ENCODE data around the gene GTF2F2.

Gene GTF2F2

GRCh38 chr13:45119991-45120864 is at the start of gene GTF2F2:
Gene GTF2F2, plus strand, starts transcription at chr13:45120510. Its CDS starts 146 bp downstream, at chr13:45120656.
- Mint-ChIP-seq H3K4me1 (ENCODE audit: low read depth) (peaks cover 3% of the 10 kb centered on the region), H3K4me3 (no peak within 1 kb of the TSS), H3K9me3 (no peaks in the 10 kb centered on the region), H3K36me3 (ENCODE audit: low read depth) (peaks cover 4% of the 10 kb centered on the region), H3K27ac (no peak within 1 kb of the TSS), H3K27me3 (ENCODE audit: low read depth) (no peaks in the 10 kb centered on the region)
- peak; percentile 86 for DNase-seq (ENCODE audit: low spot score)

- no peak for DNase-seq (ENCODE audit: low spot score)
- Mint-ChIP-seq H3K27me3 (ENCODE audit: low read depth) (peaks cover 15% of the 10 kb centered on the region), H3K9me3 (no peaks in the 10 kb centered on the region), H3K36me3 (ENCODE audit: low read depth) (no peaks in the 10 kb centered on the region), H3K4me3 (no peak overlapping the region), H3K27ac (no peak overlapping the region), H3K4me1 (ENCODE audit: low read depth) (peaks cover 3% of the 10 kb centered on the region)
Observed at GRCh38 chr13:45073809-45074208, 46.5 kb upstream of the GTF2F2 start.

- Mint-ChIP-seq H3K36me3 (ENCODE audit: low read depth) (no peaks in the 10 kb centered on the region), H3K27me3 (ENCODE audit: low read depth) (peaks cover 14% of the 10 kb centered on the region), H3K4me1 (ENCODE audit: low read depth) (peaks cover 3% of the 10 kb centered on the region), H3K9me3 (no peaks in the 10 kb centered on the region), H3K27ac (no peak overlapping the region), H3K4me3 (no peak overlapping the region)
- DNase-seq (ENCODE audit: low spot score): no peak
Observed at GRCh38 chr13:45074721-45075120, 45.6 kb upstream of the GTF2F2 start.

GRCh38 chr13:45078003-45078402 is 42.3 kb upstream of the GTF2F2 start:
- no peak for DNase-seq (ENCODE audit: low spot score)
- Mint-ChIP-seq H3K36me3 (ENCODE audit: low read depth) (no peaks in the 10 kb centered on the region), H3K27ac (no peak overlapping the region)

GRCh38 chr13:45082964-45083363 is 37.3 kb upstream of the GTF2F2 start:
- no peak overlapping the region for H3K27ac Mint-ChIP-seq

More at GRCh38 chr13:45078003-45078402, 42.3 kb upstream of the GTF2F2 start:
- H3K4me3 Mint-ChIP-seq: no peak overlapping the region
- no peaks in the 10 kb centered on the region for H3K9me3 Mint-ChIP-seq
- H3K27me3 Mint-ChIP-seq (ENCODE audit: low read depth): peaks cover 27% of the 10 kb centered on the region
- peaks cover 3% of the 10 kb centered on the region for H3K4me1 Mint-ChIP-seq (ENCODE audit: low read depth)

GRCh38 chr13:45084515-45084914 is 35.8 kb upstream of the GTF2F2 start:
- H3K4me3 Mint-ChIP-seq: no peak overlapping the region
- DNase-seq (ENCODE audit: low spot score): no peak
- H3K27me3 Mint-ChIP-seq (ENCODE audit: low read depth): peaks cover 13% of the 10 kb centered on the region
- H3K4me1 Mint-ChIP-seq (ENCODE audit: low read depth): no peaks in the 10 kb centered on the region
- H3K36me3 Mint-ChIP-seq (ENCODE audit: low read depth): no peaks in the 10 kb centered on the region
- H3K27ac Mint-ChIP-seq: no peak overlapping the region
- H3K9me3 Mint-ChIP-seq: no peaks in the 10 kb centered on the region

More at GRCh38 chr13:45082964-45083363, 37.3 kb upstream of the GTF2F2 start:
- Mint-ChIP-seq H3K36me3 (ENCODE audit: low read depth) (no peaks in the 10 kb centered on the region), H3K4me3 (no peak overlapping the region), H3K27me3 (ENCODE audit: low read depth) (peaks cover 18% of the 10 kb centered on the region), H3K9me3 (no peaks in the 10 kb centered on the region), H3K4me1 (ENCODE audit: low read depth) (no peaks in the 10 kb centered on the region)
- no peak for DNase-seq (ENCODE audit: low spot score)

GRCh38 chr13:45086484-45086883 is 33.8 kb upstream of the GTF2F2 start:
- Mint-ChIP-seq H3K4me1 (ENCODE audit: low read depth) (no peaks in the 10 kb centered on the region), H3K4me3 (no peak overlapping the region), H3K27ac (no peak overlapping the region), H3K27me3 (ENCODE audit: low read depth) (peaks cover 7% of the 10 kb centered on the region), H3K9me3 (no peaks in the 10 kb centered on the region), H3K36me3 (ENCODE audit: low read depth) (no peaks in the 10 kb centered on the region)
- DNase-seq (ENCODE audit: low spot score): no peak

- H3K27me3 Mint-ChIP-seq (ENCODE audit: low read depth): peaks cover 7% of the 10 kb centered on the region
- H3K4me3 Mint-ChIP-seq: no peak overlapping the region
- H3K36me3 Mint-ChIP-seq (ENCODE audit: low read depth): no peaks in the 10 kb centered on the region
- no peak for DNase-seq (ENCODE audit: low spot score)
- H3K27ac Mint-ChIP-seq: no peak overlapping the region
- H3K4me1 Mint-ChIP-seq (ENCODE audit: low read depth): no peaks in the 10 kb centered on the region
- H3K9me3 Mint-ChIP-seq: no peaks in the 10 kb centered on the region
Observed at GRCh38 chr13:45092663-45093062, 27.6 kb upstream of the GTF2F2 start.

- H3K4me3 Mint-ChIP-seq: no peak overlapping the region
- DNase-seq (ENCODE audit: low spot score): no peak
- H3K27me3 Mint-ChIP-seq (ENCODE audit: low read depth): peaks cover 2% of the 10 kb centered on the region
- H3K9me3 Mint-ChIP-seq: no peaks in the 10 kb centered on the region
- no peak overlapping the region for H3K27ac Mint-ChIP-seq
- H3K4me1 Mint-ChIP-seq (ENCODE audit: low read depth): no peaks in the 10 kb centered on the region
- no peaks in the 10 kb centered on the region for H3K36me3 Mint-ChIP-seq (ENCODE audit: low read depth)
Observed at GRCh38 chr13:45100573-45101262, 19.6 kb upstream of the GTF2F2 start.

GRCh38 chr13:45101327-45102018 is 18.8 kb upstream of the GTF2F2 start:
- H3K36me3 Mint-ChIP-seq (ENCODE audit: low read depth): no peaks in the 10 kb centered on the region
- H3K27me3 Mint-ChIP-seq (ENCODE audit: low read depth): peaks cover 2% of the 10 kb centered on the region
- H3K9me3 Mint-ChIP-seq: no peaks in the 10 kb centered on the region
- no peak overlapping the region for H3K27ac Mint-ChIP-seq
- no peak for DNase-seq (ENCODE audit: low spot score)
- no peak overlapping the region for H3K4me3 Mint-ChIP-seq
- no peaks in the 10 kb centered on the region for H3K4me1 Mint-ChIP-seq (ENCODE audit: low read depth)

GRCh38 chr13:45102136-45102507 is 18.2 kb upstream of the GTF2F2 start:
- no peak overlapping the region for H3K27ac Mint-ChIP-seq
- no peak for DNase-seq (ENCODE audit: low spot score)
- no peaks in the 10 kb centered on the region for H3K9me3 Mint-ChIP-seq
- peaks cover 4% of the 10 kb centered on the region for H3K27me3 Mint-ChIP-seq (ENCODE audit: low read depth)
- H3K4me1 Mint-ChIP-seq (ENCODE audit: low read depth): no peaks in the 10 kb centered on the region
- no peak overlapping the region for H3K4me3 Mint-ChIP-seq
- H3K36me3 Mint-ChIP-seq (ENCODE audit: low read depth): no peaks in the 10 kb centered on the region

- no peaks in the 10 kb centered on the region for H3K4me1 Mint-ChIP-seq (ENCODE audit: low read depth)
- H3K36me3 Mint-ChIP-seq (ENCODE audit: low read depth): no peaks in the 10 kb centered on the region
- no peaks in the 10 kb centered on the region for H3K9me3 Mint-ChIP-seq
- no peak overlapping the region for H3K4me3 Mint-ChIP-seq
- peaks cover 4% of the 10 kb centered on the region for H3K27me3 Mint-ChIP-seq (ENCODE audit: low read depth)
- DNase-seq (ENCODE audit: low spot score): no peak
- no peak overlapping the region for H3K27ac Mint-ChIP-seq
Observed at GRCh38 chr13:45103449-45103848, 16.9 kb upstream of the GTF2F2 start.

GRCh38 chr13:45104261-45104660 is 16.0 kb upstream of the GTF2F2 start:
- no peaks in the 10 kb centered on the region for H3K9me3 Mint-ChIP-seq
- no peaks in the 10 kb centered on the region for H3K4me1 Mint-ChIP-seq (ENCODE audit: low read depth)
- H3K36me3 Mint-ChIP-seq (ENCODE audit: low read depth): no peaks in the 10 kb centered on the region
- H3K27ac Mint-ChIP-seq: no peak overlapping the region
- no peak overlapping the region for H3K4me3 Mint-ChIP-seq
- no peak for DNase-seq (ENCODE audit: low spot score)
- peaks cover 4% of the 10 kb centered on the region for H3K27me3 Mint-ChIP-seq (ENCODE audit: low read depth)

GRCh38 chr13:45105895-45106294 is 14.4 kb upstream of the GTF2F2 start:
- no peak overlapping the region for H3K4me3 Mint-ChIP-seq
- H3K27me3 Mint-ChIP-seq (ENCODE audit: low read depth): peaks cover 2% of the 10 kb centered on the region
- no peaks in the 10 kb centered on the region for H3K4me1 Mint-ChIP-seq (ENCODE audit: low read depth)
- no peaks in the 10 kb centered on the region for H3K9me3 Mint-ChIP-seq
- H3K27ac Mint-ChIP-seq: no peak overlapping the region
- DNase-seq (ENCODE audit: low spot score): no peak
- H3K36me3 Mint-ChIP-seq (ENCODE audit: low read depth): no peaks in the 10 kb centered on the region

All from T-helper 2 cell treated with Interferon-gamma antibody and Interleukin-4, amounts not matched to agents 5 μg/mL and 100 μg/mL, for 36 hours (primary cell).